GM20431 (cell line): ENCODE measurements around the gene LMO4.

Experiments used
- in situ Hi-C: fragments of 300-500 bp; cut with MseI, MboI; formaldehyde crosslinking; loops from one replicate; pipeline ENCODE4 v1.15.0; 2020; ENCODE audit warnings: low sequenced_read_pairs; ENCODE audit not compliant: unreplicated experiment

Gene LMO4

DNA sequence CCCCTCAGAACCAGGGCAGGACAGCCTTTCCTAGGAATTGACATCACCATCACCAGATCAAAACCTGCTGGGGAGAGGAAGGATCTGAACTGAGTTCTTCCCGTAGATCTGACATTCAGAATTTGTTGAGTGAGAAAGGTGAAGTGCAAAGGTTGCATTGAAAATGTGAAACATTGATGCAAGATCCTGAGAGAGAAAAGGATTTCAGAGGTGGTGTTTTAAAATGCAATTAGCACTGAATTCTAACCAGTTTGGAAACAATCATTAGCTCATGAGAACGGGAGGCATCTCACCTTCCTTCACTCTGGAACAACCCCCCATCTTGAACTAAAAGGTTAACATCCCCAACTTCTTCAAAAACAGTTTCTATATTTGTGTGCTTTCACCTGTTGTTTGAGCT, 20.4 kb downstream of the LMO4 start:
- in situ Hi-C loops, result no loop called here

- in situ Hi-C loops, result no loop called here
These were observed 27.2 kb downstream of the LMO4 start for GRCh38 chr1:87355894-87356293.

GRCh38 chr1:87356591-87356990, 27.9 kb downstream of the LMO4 start:
- in situ Hi-C loops, result no loop called here

DNA sequence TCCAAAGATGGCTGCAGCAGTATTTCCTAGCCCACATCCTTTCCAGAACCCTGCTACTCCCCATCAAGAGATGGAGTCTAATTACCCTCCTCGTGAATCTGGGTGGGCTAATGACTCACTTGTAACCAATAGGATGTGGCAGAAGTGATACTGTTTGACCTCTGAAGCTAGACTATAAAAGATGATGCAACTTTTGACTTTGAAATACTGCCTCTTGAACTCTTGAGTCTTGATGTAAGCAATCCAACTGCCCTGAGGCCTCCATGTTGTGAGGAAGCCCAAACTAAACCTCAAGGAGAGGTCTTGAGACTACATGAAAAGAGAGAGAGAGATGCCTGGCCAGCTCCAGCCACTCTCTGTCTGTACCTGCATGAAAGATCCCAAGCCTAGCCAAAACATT, 29.5 kb downstream of the LMO4 start:
- in situ Hi-C loops, result no loop called here

DNA sequence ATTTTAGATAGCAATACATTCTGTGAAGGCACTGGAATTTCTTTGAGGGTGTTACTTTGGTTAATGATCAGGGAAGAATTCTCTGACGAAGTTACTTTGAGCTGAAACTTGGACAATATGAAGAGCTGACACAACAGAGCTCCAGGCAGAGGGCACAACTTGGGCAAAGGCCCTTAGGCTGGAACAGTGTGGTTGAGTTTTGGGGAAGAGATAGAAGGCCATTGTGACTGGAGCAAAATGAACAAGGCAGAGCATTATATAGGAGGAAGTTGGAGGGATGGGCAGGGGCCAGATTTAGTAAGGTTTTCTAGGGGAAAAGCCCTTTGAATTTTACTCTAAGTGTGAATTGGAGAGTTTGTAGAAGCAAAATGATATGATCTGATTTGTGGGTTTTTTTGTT, 30.9 kb downstream of the LMO4 start:
- in situ Hi-C loops, result no loop called here

- in situ Hi-C loops, result no loop called here
These were observed 33.6 kb downstream of the LMO4 start for GRCh38 chr1:87362063-87362833.

GRCh38 chr1:87362834-87363426, 34.2 kb downstream of the LMO4 start:
- in situ Hi-C loops, result no loop called here

GRCh38 chr1:87367549-87367948, 38.9 kb downstream of the LMO4 start:
- in situ Hi-C loops, result no loop called here

DNA sequence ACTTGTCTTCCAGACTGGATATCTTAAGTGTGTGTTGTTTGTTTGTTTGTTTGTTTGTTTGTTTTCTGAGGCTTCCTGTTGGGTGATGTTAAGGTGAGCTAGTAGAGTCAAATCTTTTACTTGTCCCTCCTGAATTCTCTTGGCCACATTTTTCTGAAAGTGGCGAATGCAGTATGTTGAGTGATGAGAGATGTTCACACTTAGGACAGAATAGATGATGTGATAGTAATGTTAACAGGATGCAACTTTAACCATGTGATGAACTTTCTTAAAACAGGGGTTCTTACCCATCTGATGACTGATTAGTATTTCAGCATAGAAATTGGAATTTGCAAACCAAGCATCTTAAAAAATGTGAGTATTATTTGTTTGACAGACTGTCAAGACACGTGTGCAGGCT, 40.2 kb downstream of the LMO4 start:
- in situ Hi-C loops, result no loop called here

DNA sequence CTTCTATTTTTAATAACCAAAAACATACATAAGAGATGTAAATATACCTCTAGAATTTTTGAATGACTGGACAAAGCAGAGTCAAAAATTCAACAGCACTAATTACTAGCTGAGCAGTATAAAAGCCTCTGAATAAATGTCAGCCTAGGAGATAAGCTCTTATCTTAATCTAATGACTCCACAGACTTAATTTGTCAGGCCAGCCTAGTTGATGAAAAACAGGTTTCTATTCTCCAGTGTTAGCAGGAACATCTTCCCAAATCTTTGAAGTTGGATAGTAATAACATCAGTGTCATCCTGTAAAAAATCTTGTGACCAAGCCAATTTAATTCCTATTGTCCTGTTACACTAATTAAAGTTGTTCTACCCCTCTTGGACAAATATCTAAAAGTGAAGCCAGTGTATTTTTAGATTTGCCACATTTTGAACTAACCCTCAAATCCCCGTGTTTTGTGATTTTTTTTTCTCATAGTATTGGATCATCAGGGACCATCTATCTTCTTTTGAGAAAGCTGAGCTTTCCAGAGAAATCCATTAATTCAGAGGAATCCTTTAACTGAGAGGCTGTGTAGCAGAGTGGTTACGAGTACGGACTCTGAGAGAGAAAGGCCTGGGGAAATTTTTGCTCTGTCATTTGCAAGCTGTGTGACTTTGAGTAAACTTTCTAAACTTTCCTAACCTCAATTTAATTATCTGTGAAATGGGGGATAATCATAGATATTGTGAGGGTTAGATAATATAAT, 41.2 kb downstream of the LMO4 start:
- in situ Hi-C loops, result no loop called here

DNA sequence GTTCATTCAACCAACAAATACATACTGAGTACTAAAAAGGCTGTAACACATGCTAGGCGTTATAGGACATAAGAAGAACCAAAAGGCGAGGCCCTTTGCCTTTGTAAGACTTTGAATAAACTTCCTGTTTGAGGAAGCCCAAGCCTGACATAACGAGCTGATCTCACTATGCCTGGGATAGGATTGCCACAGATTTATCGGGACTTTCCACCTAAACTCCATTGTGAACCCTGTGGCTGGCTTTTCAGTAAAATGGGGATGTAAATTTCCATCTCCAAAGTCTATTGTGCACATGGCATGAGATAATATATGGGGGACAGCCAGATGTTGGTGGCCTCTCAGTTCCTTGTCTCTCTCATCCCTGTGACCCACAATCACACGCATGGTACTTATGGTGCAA, 41.9 kb downstream of the LMO4 start:
- in situ Hi-C loops, result no loop called here

- in situ Hi-C loops, result no loop called here
These were observed 50.6 kb downstream of the LMO4 start for GRCh38 chr1:87379306-87379705.

DNA sequence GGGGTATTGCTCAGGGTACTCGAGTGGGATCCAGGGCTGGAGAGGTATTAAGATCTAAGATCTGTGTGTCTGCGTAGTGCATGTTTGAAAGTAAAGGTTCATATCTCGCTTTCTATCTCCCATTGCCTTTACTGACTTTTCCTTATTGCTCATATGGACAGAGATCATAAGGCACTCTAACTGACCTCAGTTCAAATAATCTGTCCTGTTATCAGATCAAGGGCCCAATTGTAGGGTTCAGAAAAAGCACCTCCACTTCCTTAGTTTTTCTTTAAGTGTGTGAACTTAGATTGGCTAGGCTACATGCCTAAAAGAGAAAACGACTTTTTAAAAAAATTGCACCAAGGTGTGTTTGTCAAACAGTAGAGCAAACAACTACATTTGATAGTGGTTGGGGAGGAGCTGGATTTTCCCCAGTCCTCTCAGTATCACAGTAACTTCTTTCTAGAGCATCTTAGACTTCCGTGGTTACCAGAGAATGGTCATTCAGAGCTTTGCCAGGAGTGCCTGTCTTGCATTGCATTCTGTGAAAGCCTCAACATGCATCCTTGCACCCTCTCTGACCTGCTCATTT, 57.6 kb downstream of the LMO4 start:
- in situ Hi-C loops, result no loop called here

DNA sequence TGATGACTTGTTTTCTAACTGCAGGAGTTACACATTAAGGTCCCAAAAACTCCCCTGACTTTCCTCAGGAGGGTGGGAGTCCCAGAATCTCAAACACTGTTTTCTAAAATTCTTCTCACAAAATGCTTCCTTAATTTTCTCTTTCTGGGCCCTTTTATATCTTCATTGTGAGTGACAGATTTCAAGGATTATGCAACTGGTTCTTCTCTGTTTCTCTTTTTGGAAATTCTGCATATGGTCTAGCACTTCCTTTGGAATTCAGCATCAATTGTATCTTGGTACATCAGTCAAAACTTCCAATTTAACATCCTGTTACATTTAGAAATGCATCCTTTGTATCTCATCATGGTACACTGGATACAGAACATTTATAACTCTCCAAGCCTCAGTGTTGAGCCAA, 59.7 kb downstream of the LMO4 start:
- in situ Hi-C loops, result no loop called here

- in situ Hi-C loops, result no loop called here
These were observed 60.3 kb downstream of the LMO4 start for GRCh38 chr1:87389011-87389410.

DNA sequence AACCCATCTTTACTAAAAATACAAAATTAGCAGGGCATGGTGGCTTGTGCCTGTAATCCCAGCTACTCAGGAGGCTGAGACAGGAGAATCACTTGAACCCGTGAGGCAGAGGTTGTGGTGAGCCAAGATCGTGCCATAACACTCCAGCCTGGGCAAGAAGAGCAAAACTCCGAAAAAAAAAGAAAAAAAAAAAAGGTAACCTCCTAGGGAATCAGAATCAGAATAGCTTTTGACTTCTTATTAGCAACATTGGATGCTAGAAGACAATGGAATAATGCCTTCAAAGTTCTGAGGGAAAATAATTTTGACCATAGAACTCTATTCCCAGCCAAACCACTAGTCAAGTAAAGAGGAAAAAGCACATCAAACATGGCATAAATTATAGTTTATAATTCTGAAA, 60.9 kb downstream of the LMO4 start:
- in situ Hi-C loops, result no loop called here

- in situ Hi-C loops, result no loop called here
These were observed 63.8 kb downstream of the LMO4 start for GRCh38 chr1:87392248-87393192.

- in situ Hi-C loops, result no loop called here
These were observed 64.9 kb downstream of the LMO4 start for GRCh38 chr1:87393445-87394085.

DNA sequence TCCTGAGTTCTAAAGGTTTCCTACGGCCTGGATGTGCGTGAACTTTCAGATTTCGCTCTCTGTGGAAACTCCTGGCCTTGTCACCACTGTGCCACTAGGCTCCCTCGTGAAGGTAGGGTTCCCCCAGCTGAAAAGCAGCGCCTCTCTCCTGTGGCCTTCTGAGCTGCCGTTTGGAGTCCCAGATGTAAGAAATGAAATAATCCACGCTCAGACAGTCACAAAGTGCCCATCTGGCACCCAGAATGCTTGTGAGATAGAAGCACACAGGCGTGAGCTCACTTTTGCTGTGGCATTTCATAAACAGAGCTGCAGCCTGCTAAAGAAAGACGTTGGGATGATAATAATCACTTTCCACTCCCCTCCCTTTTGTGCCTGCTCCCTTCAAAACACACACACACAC, 65.8 kb downstream of the LMO4 start:
- in situ Hi-C loops, result no loop called here
